ENCODE results near the gene PKNOX1. TPM values are rescaled to one million over a fixed set of nuclear protein-coding genes. Genes with fewer than 3 reads are reported as not detected.
"Not testable (repeated sequence)": the region's sequence is repeated elsewhere in the genome, so short reads cannot be mapped to it uniquely, and the experiment has no call there.

The PKNOX1 gene
- total and polyA plus RNA-seq, 7 experiments from 2014 or later, result 14.7 to 24.7 (median 19.4) TPM

DNA sequence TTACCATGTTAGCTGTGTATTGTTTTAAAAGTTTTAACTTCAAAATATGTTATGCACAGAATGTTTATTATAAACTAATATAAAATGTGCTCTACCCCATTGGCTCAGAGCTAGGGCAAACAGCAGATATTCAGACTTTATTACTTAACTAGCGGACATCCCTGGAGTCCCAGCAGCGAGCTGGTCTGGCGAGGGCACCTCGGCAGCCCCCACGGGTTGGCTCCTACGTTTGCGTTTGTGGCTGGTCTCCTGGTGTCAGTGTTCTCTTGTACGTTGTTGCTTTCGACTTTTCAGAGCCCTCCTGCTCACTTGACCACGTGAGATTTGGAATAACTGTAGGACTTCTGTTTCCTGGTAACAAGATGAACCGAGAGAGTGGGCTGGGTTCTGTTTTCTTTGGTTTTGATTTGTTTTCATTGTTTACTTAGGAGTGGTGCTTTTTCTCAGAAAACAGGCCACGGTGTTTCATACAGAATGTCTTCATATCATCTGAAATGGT lies 56.8 kb downstream of the PKNOX1 start:
- no peaks in the 10 kb centered on the region for H3K4me1 Mint-ChIP-seq
- ChIA-PET POLR2A (no interaction called here), CTCF (no interaction called here)
- Histone ChIP-seq H3K27ac (ENCODE audit: low read depth, low read length) (no peak overlapping the region), H3K4me1 (ENCODE audit: control insufficient read depth in 2 of 2, insufficient read depth in 2 of 2, low read length in 2 of 2) (no peaks in the 10 kb centered on the region), H3K4me3 (ENCODE audit: low read length) (no peak overlapping the region), H3K27me3 (ENCODE audit: control insufficient read depth in 2 of 2, insufficient read depth in 2 of 2, low read length in 2 of 2) (no peaks in the 10 kb centered on the region), H3K36me3 (ENCODE audit: control insufficient read depth in 2 of 3, insufficient read depth in 3 of 3, low read length in 3 of 3) (peaks cover 3 to 46% (median 10%) of the 10 kb centered on the region in 3 experiments), H3K9me3 (ENCODE audit: control insufficient read depth in 2 of 3, low read length in 3 of 3) (no peaks in the 10 kb centered on the region)
- H3K27ac Mint-ChIP-seq, result no peak overlapping the region
- no peak overlapping the region for H3K4me3 Mint-ChIP-seq
- intact Hi-C loops (cut with micrococcal nuclease), result no loop called here
- ATAC-seq (no peak), DNase-seq (no peak)
- H3K9me3 Mint-ChIP-seq, result no peaks in the 10 kb centered on the region
- H3K36me3 Mint-ChIP-seq, result peaks cover 7 to 51% (median 12%) of the 10 kb centered on the region in 5 donors
- H3K27me3 Mint-ChIP-seq, result no peaks in the 10 kb centered on the region

DNA sequence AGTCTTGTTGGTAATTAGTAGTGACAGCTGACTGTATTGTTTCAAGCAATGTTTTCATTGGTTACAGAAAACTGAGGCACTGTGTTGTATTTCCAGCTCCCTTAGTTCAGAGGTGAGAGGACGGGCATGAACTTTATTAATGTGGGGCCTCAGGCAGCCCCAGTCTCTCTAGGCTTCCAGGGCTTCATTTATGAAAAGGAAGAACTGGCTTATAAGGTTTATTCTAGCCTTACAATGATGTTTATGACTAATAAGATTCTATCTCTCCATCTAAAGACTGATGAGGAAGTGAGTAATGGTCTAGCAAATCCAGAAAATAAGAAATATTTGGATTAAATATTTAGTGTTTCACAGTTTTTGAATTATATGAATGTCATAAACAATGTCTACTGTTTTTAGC lies 59.7 kb downstream of the PKNOX1 start:
- no peaks in the 10 kb centered on the region for H3K27me3 ChIP-seq (ENCODE audit: control insufficient read depth in 2 of 2, insufficient read depth in 2 of 2, low read length in 2 of 2)
- H3K36me3 ChIP-seq (ENCODE audit: control insufficient read depth in 2 of 3, insufficient read depth in 3 of 3, low read length in 3 of 3), result peaks cover 3 to 25% (median 10%) of the 10 kb centered on the region in 3 experiments
- no peaks in the 10 kb centered on the region for H3K9me3 ChIP-seq (ENCODE audit: control insufficient read depth in 2 of 3, low read length in 3 of 3)
- CTCF ChIA-PET, result no interaction called here
- DNase-seq (no peak), ATAC-seq (no peak)
- POLR2A ChIA-PET, result no interaction called here
- Mint-ChIP-seq H3K27me3 (no peaks in the 10 kb centered on the region), H3K9me3 (no peaks in the 10 kb centered on the region), H3K27ac (peak overlapping the region in 2 of 9 donors; percentile 8 to 68), H3K4me1 (no peaks in the 10 kb centered on the region), H3K36me3 (peaks cover 5 to 35% (median 7%) of the 10 kb centered on the region in 5 donors), H3K4me3 (no peak overlapping the region)
- H3K4me1 ChIP-seq (ENCODE audit: control insufficient read depth in 2 of 2, insufficient read depth in 2 of 2, low read length in 2 of 2), result no peaks in the 10 kb centered on the region
- intact Hi-C loops (cut with micrococcal nuclease), result no loop called here
- peak overlapping the region; percentile 3 for H3K27ac ChIP-seq (ENCODE audit: low read depth, low read length)
- H3K4me3 ChIP-seq (ENCODE audit: low read length), result no peak overlapping the region

DNA sequence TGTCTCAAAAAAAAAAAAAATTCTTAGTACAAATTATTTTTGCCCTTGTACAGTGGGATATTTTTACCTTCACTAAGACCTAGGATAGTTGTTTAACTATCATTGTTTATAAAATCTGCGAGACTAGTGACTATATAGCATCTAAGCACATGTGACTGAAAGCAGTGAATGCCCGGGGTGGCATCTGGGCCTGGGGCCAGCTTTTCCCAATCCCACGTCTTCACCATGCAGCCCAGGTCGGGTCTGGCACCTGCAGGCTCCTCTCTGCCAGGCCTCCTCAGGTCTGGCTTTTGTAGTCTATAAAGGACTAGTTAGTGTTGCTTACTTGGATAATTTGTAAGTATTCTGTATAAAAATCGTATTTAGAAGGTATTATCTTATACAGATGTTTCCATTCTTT lies 60.5 kb downstream of the PKNOX1 start:
- POLR2A ChIA-PET, result no interaction called here
- peaks cover 3 to 28% (median 4%) of the 10 kb centered on the region in 5 donors for H3K36me3 Mint-ChIP-seq
- H3K4me1 Mint-ChIP-seq, result no peaks in the 10 kb centered on the region
- CTCF ChIA-PET, result no interaction called here
- H3K27me3 Mint-ChIP-seq, result no peaks in the 10 kb centered on the region
- H3K27ac Mint-ChIP-seq, result no peak overlapping the region
- H3K9me3 Mint-ChIP-seq, result no peaks in the 10 kb centered on the region
- H3K36me3 ChIP-seq (ENCODE audit: control insufficient read depth in 2 of 3, insufficient read depth in 3 of 3, low read length in 3 of 3), result peaks cover 3 to 19% (median 7%) of the 10 kb centered on the region in 3 experiments
- ATAC-seq (no peak), DNase-seq (no peak)
- H3K9me3 ChIP-seq (ENCODE audit: control insufficient read depth in 2 of 3, low read length in 3 of 3), result no peaks in the 10 kb centered on the region
- no peaks in the 10 kb centered on the region for H3K27me3 ChIP-seq (ENCODE audit: control insufficient read depth in 2 of 2, insufficient read depth in 2 of 2, low read length in 2 of 2)
- no peaks in the 10 kb centered on the region for H3K4me1 ChIP-seq (ENCODE audit: control insufficient read depth in 2 of 2, insufficient read depth in 2 of 2, low read length in 2 of 2)
- no peak overlapping the region for H3K4me3 Mint-ChIP-seq
- no peak overlapping the region for H3K27ac ChIP-seq (ENCODE audit: low read depth, low read length)
- intact Hi-C loops (cut with micrococcal nuclease), result no loop called here
- H3K4me3 ChIP-seq (ENCODE audit: low read length), result no peak overlapping the region

DNA sequence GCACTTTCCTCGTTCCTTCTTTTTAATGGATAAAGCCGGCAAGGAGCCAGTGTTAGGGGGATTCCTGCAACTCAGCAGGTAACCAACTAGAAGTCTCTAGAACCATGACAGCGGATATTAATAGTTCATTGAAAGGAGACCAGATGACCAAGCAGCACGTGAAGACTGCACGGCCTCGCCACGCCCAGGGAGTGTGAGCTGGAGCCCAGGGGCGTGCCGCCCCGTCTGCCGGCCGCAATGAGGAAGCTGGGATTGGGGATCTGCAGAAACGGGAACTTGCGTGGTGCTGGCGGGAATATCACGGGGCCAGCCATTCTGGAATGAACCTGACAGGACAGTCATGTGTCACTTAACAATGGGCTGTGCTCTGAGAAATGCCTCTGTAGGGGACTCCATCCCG lies 62.5 kb downstream of the PKNOX1 start:
- H3K4me1 ChIP-seq (ENCODE audit: control insufficient read depth in 2 of 2, insufficient read depth in 2 of 2, low read length in 2 of 2); H3K27ac Mint-ChIP-seq; H3K36me3 ChIP-seq (ENCODE audit: control insufficient read depth in 2 of 3, insufficient read depth in 3 of 3, low read length in 3 of 3); CTCF ChIA-PET; H3K27me3 ChIP-seq (ENCODE audit: control insufficient read depth in 2 of 2, insufficient read depth in 2 of 2, low read length in 2 of 2); H3K27me3 Mint-ChIP-seq; H3K4me3 ChIP-seq (ENCODE audit: low read length); intact Hi-C loops (cut with micrococcal nuclease); H3K9me3 Mint-ChIP-seq; H3K4me3 Mint-ChIP-seq; POLR2A ChIA-PET; H3K9me3 ChIP-seq (ENCODE audit: control insufficient read depth in 2 of 3, low read length in 3 of 3); DNase-seq; H3K4me1 Mint-ChIP-seq; H3K27ac ChIP-seq (ENCODE audit: low read depth, low read length): not testable (repeated sequence)
- ATAC-seq, result peak; percentile 86
- H3K36me3 Mint-ChIP-seq, result peaks cover 0 to 13% (median 0%) of the 10 kb centered on the region in 5 donors

DNA sequence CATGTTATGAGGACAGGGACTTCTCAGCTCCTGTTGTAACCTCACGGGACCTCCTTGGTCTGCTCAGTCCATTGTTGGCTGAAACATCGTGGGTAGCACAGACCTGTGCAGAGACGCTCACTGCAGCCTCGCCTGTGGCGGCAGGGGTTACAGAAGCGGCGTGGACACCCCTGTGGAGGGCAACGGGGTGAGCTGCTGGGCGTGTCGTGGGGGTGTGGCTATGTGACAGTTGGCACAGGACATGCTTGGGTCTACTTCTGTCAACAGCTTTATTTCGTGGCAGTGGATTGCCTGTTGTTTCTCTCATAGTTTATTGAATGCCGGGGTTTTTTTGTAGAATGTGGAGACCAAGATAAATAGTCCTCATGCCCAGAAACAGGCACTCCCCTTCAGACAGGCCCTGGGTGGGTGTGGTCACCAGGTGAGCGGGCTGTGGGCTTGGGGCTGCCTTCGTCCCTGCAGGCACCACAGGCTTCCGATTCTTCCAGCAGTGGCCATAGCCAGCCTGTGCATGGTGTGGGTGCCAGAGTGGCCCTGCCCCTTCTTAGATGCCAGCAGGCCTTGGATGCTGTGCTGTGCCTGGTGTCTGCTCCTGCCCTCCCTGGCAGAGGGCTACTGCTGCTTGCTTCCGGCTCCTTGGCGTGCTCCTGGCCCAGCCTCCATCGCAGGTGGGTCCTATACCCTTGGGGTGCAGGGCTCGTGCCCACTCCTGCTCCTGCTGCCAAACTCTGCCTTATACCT lies 63.7 kb downstream of the PKNOX1 start:
- ATAC-seq; intact Hi-C loops (cut with micrococcal nuclease); H3K4me1 Mint-ChIP-seq; POLR2A ChIA-PET; H3K36me3 ChIP-seq (ENCODE audit: control insufficient read depth in 2 of 3, insufficient read depth in 3 of 3, low read length in 3 of 3); H3K27me3 ChIP-seq (ENCODE audit: control insufficient read depth in 2 of 2, insufficient read depth in 2 of 2, low read length in 2 of 2); H3K9me3 Mint-ChIP-seq; CTCF ChIA-PET; H3K36me3 Mint-ChIP-seq; H3K27ac Mint-ChIP-seq; H3K4me3 ChIP-seq (ENCODE audit: low read length); H3K4me3 Mint-ChIP-seq; H3K4me1 ChIP-seq (ENCODE audit: control insufficient read depth in 2 of 2, insufficient read depth in 2 of 2, low read length in 2 of 2); H3K9me3 ChIP-seq (ENCODE audit: control insufficient read depth in 2 of 3, low read length in 3 of 3); DNase-seq; H3K27me3 Mint-ChIP-seq; H3K27ac ChIP-seq (ENCODE audit: low read depth, low read length): not testable (repeated sequence)

DNA sequence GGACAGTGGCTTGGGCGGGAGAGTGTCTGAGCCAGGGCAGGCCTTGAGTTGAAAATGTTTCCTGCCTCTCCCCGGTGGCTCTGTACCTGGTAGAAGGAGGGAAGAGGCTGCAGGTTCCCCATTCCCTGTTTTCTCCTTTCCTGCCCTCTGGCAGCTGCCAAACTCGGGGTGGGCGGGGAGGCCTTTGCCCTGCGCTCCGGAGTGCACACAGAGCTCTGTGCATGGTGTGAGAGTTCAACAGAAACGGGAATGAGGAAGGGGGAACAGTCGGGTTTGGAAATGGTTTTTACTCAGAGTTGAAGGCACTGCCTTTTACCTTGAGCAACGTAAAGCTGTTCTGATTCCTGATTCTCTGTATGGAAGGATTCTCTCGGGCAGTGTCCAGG lies 64.3 kb downstream of the PKNOX1 start:
- H3K4me3 ChIP-seq (ENCODE audit: low read length); ATAC-seq; H3K9me3 ChIP-seq (ENCODE audit: control insufficient read depth in 2 of 3, low read length in 3 of 3); H3K27me3 Mint-ChIP-seq; POLR2A ChIA-PET; intact Hi-C loops (cut with micrococcal nuclease); H3K4me1 ChIP-seq (ENCODE audit: control insufficient read depth in 2 of 2, insufficient read depth in 2 of 2, low read length in 2 of 2); H3K36me3 Mint-ChIP-seq; DNase-seq; H3K27me3 ChIP-seq (ENCODE audit: control insufficient read depth in 2 of 2, insufficient read depth in 2 of 2, low read length in 2 of 2); H3K9me3 Mint-ChIP-seq; H3K27ac ChIP-seq (ENCODE audit: low read depth, low read length); H3K4me1 Mint-ChIP-seq; CTCF ChIA-PET; H3K4me3 Mint-ChIP-seq; H3K36me3 ChIP-seq (ENCODE audit: control insufficient read depth in 2 of 3, insufficient read depth in 3 of 3, low read length in 3 of 3): not testable (repeated sequence)
- H3K27ac Mint-ChIP-seq, result peak overlapping the region in 1 of 9 donors; percentile 25

DNA sequence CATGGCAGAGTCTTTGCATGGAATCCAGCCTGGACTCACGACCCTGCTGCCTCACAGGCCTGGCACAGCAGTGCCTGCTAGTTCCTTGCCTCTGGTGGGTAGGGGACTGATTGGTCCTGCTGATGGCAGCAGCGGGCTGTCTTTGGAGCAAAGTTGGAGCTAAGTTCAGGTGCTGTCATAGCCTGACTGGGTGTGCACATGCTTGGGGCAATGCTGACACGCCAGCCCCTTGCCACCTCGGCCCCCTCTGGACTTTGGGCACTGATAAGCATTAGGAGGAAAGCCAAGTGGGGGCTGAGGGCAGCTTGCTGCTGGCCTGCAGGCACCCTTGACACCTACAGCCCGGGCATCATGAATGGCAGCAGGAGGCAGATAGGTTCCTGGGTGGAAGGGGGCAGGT lies 67.8 kb downstream of the PKNOX1 start:
- H3K4me3 ChIP-seq (ENCODE audit: low read length); H3K36me3 ChIP-seq (ENCODE audit: control insufficient read depth in 2 of 3, insufficient read depth in 3 of 3, low read length in 3 of 3); DNase-seq; H3K27me3 Mint-ChIP-seq; H3K4me1 ChIP-seq (ENCODE audit: control insufficient read depth in 2 of 2, insufficient read depth in 2 of 2, low read length in 2 of 2); H3K9me3 Mint-ChIP-seq; ATAC-seq; intact Hi-C loops (cut with micrococcal nuclease); POLR2A ChIA-PET; CTCF ChIA-PET; H3K9me3 ChIP-seq (ENCODE audit: control insufficient read depth in 2 of 3, low read length in 3 of 3); H3K27me3 ChIP-seq (ENCODE audit: control insufficient read depth in 2 of 2, insufficient read depth in 2 of 2, low read length in 2 of 2); H3K27ac Mint-ChIP-seq; H3K4me3 Mint-ChIP-seq; H3K27ac ChIP-seq (ENCODE audit: low read depth, low read length); H3K36me3 Mint-ChIP-seq: not testable (repeated sequence)
- H3K4me1 Mint-ChIP-seq, result peaks cover 4 to 12% (median 6%) of the 10 kb centered on the region in 7 donors
